Measurements from ENCODE around the gene DSCAML1. TPM values are rescaled to one million over a fixed set of nuclear protein-coding genes. Genes with fewer than 3 reads are reported as not detected.

DSCAML1 gene
- polyA plus RNA-seq, 3 donors, result 0.13 to 0.46 (median 0.34) TPM

DNA sequence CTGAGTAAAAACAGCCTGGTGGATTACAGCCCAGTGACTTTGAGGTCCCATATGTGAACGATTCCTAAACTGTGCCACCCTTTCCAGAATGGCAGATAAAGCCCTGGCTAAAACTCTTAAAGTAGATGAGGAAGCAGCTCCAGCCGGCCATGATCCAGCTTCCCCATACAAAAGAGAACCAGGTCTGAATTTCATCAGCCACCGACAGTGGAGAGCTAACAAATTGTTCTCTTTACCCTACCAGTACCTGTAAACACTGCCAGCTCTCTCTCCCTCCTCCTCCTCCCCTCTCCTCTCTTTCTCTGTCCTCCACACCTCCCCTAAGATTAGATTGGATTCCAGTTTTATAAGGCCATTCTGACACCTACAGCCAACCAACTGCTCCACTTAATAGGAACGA is 176.9 kb downstream of the DSCAML1 start:
- no peak overlapping the region for H3K27ac ChIP-seq (ENCODE audit: low read depth, low read length)
- 20 to 48% (median 40%) methylated on average over 4 of the region's 4 CpGs for WGBS, 3 donors

DNA sequence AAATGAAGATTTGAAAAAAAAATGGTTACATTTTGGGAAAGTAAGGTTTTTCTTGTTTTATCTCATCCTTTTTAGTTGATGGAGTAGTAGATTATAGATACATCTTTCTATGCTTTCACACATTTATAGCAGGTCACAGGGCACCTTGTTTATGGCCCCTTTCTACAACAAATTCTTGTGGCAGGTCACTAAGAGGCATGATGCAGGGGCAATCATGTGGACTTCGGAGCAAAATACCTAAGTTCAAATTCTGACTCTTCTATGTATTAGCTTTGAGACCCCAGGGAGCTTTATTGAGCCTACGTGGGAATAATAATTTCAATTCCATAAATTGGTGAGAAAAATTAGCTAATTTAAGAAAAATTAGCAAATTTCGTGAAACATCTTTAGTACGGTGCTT is 177.4 kb downstream of the DSCAML1 start:
- no peak overlapping the region for H3K27ac ChIP-seq (ENCODE audit: low read depth, low read length)
- 76 to 91% (median 90%) methylated on average over 4 of the region's 4 CpGs for WGBS, 3 donors

DNA sequence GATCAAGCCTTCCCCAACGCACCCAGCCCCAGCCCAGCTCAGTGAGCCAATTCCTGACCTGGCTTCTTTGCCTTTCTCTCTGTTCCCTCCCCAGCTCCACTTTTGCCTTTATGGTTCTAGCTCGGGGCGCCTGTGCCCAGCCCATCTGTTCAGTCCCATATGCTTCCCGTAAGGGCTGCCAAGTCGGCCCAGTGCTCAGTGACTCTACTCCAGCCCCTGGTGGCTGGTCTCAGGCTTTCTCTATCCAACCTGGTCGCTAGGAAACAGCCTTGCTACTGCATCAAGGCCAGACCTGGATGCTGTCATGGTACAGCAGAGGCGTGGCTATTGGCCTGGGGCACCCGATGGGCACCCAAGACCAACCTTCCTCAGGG is 178.0 kb downstream of the DSCAML1 start:
- 47 to 77% (median 69%) methylated on average over 8 of the region's 8 CpGs for WGBS, 3 donors

DNA sequence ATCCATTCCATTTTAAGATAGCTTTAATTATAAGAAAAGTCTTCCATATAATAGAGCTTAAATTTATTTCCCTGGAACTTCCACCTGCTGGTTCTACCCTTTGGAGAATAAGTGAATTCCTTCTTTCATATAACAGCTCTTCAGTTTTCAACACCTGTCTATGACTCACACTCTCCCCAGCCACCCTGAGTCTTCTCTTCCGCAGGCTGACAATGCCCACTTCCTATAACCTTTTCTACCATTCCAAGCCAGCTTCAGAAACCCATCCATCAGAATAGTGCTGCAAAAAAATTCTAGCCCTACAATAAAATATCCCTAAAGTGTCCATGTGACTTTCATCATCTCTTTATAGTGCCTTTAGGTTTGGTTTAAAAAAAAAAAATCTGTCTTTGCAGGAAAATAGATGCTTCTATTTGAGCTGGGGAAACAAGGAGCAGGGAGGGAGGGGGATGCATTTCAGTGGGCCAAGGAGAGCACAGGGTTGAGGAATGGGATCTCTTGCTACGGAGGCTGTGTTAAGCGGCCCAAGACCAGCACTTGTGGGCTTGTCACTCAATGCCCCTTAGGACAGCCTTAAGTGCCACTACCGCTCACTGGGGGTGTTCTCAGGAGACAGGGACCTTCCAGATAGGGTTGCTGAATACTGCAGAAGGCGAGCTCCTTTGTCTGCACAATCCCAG is 178.6 kb downstream of the DSCAML1 start:
- 67 to 88% (median 68%) methylated on average over 5 of the region's 5 CpGs for WGBS, 3 donors
- no peak overlapping the region for H3K27ac ChIP-seq (ENCODE audit: low read depth, low read length)

More for the DNA sequence above, 178.0 kb downstream of the DSCAML1 start:
- H3K27ac ChIP-seq (ENCODE audit: low read depth, low read length), result no peak overlapping the region

DNA sequence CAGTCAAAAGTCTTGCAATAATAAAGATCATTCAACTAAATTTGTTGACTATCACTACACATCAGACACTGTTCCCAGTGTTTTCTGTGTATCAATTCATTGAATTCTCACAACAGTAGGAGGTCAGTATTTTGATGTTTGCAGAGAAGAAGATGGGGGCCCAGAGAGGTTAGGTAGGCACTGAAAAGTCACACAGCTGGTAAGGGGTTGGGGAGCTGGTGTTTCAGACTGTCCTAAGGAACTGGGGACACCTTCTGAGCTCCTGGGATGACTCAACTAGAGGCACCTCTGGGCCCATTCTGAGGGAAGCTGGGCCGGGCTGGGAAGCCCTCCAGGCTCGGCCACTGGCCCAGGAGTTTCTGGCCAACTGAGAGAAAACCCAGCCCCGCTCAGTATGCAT is 180.0 kb downstream of the DSCAML1 start:
- 73 to 87% (median 76%) methylated on average over 3 of the region's 3 CpGs for WGBS, 3 donors

DNA sequence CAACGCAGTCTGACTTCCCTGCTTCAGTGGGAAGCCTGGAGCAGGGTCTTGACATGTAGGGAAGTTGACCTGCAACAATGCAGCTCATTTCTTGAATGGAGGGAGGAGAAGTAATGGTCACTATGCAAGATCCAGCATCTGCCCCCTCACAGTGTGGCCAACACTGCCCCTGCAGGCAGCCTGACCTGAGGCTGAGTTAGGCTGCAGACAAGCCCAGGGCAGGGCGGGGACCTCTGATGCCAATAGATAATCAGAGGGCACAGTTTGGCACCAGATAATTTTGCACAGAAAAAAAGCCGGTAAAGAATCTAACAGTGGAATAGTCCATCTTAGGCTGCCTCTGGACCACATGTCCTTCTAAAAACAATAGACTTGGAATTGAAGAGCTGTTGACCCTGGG is 182.3 kb downstream of the DSCAML1 start:
- no peak overlapping the region for H3K27ac ChIP-seq (ENCODE audit: low read depth, low read length)
- WGBS, 3 donors, result 88 to 96% (median 89%) methylated on average over 3 of the region's 3 CpGs

More for the DNA sequence above, 180.0 kb downstream of the DSCAML1 start:
- H3K27ac ChIP-seq (ENCODE audit: low read depth, low read length), result no peak overlapping the region

DNA sequence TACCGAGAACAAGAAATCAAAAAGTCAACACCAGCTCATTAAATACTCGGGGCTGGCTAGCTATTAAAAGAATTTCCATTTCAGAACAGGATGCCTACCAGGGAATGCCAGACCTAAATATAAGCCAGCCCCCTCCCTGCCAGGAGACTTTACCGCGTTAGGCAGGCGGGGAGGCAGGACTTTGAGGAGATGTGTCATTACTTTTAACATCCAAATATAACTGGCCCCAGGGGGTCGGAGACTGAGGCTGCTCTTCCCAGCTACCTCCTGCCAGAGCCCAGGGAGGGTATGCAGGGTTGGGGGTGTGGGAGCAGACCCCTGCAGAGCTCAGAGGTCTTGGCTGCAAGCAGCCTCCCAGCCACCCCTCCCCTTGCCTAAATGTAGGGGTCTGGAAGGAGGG is 183.5 kb downstream of the DSCAML1 start:
- 26 to 50% (median 46%) methylated on average over 6 of the region's 6 CpGs for WGBS, 3 donors
- H3K27ac ChIP-seq (ENCODE audit: low read depth, low read length), result no peak overlapping the region

DNA sequence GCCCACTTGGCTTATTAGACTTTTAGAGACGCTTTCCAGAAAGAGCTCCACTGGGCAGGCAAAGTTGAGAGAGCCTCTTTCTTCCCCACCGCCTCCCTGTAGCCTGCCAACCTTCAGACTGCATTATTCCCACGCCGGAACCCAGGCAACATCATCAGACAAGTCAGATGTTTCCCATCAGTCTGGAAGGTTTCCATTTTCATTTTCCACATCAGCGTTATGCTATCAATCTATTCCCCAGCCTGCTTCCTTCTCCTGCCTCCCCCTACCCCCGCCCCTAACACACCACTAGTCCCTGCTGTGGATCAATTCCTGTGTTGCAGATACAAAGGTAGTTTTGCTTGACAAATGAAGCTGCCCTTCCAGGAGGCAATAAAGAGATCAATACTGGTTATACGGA is 184.8 kb downstream of the DSCAML1 start:
- 28 to 76% (median 75%) methylated on average over 7 of the region's 7 CpGs for WGBS, 3 donors
- H3K27ac ChIP-seq (ENCODE audit: low read depth, low read length), result no peak overlapping the region

DNA sequence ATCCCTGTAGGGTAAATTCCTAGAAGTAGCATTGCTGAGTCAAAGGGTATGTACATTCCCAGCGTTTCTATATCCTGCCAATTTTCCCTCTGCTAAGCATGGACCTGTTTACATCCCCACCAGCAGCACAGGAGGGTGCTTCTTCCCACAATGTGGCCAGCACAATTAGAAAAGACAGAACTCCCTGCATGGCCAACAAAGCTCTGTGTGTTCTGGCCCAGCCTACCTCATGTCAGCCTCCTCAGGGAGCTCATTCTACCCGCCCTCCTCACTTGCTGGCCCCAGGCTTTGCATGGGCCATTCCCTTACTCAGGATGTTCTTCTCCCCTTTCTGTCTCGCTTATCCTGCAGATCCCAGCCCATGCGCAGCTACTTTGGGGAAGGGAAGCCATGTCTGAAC is 186.1 kb downstream of the DSCAML1 start:
- WGBS, 3 donors, result 71 to 80% (median 72%) methylated on average over 4 of the region's 4 CpGs

DNA sequence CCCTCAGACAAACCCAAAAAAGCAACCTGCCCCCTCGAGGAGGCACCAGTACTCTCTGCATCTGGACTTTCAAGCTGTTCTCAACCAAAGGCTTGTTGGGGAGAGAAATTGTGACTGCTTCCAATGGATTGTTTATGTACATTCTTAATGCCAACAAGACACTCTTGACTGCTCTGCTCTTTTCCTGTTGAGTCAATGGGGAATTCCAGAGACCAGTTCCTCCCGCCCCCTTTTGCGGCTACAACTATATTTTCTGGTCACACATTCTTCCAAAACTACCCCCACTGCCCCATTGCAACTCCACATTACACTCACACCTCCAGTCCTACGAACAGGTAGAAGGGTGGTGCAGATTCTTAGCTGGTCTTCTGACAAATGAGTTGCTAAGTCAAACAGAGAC is 187.0 kb downstream of the DSCAML1 start:
- WGBS, 3 donors, result 68 to 75% (median 68%) methylated on average over 4 of the region's 4 CpGs
- no peak overlapping the region for H3K27ac ChIP-seq (ENCODE audit: low read depth, low read length)

More for the DNA sequence above, 186.1 kb downstream of the DSCAML1 start:
- no peak overlapping the region for H3K27ac ChIP-seq (ENCODE audit: low read depth, low read length)

DNA sequence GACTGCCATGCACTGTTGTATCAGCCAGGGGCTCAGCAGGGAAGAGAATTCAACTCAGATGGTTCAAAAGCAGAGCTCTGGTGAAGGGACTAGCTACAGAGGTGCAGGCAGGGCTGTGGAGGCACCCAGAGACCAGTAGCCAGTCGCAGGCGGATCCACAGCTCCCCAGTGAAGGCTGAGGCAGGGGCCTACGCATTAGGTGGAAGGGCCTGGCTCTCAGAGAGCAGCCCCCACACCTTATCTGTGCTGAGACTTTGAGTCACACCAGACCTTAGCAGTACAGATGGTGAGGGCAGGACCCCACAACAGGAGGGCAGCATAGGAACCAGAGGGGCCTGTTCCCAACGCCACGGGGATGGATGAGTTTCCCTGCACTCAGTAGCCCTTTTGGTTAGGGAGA is 189.6 kb downstream of the DSCAML1 start:
- 83 to 87% (median 84%) methylated on average over 5 of the region's 5 CpGs for WGBS, 3 donors

DNA sequence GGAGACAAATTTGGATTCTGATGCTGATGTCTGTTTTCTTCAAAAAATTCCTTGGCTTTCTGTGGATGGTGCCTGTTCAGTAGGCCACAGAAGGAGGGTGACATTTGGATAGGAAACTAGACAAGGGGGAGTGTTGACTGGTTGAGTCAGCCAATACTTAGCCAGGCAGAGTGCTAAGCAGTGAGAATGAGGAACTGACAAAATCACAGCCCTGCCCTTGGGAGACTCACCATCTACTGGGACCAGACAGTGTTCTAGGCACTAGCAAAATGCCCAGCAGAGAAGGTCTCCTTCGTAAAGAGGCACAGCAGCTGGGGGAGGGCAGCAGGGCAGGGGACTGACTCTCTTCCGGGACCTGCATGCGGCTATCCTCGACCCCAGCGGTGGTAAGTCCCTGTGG is 190.2 kb downstream of the DSCAML1 start:
- no peak overlapping the region for H3K27ac ChIP-seq (ENCODE audit: low read depth, low read length)
- 76 to 95% (median 85%) methylated on average over 5 of the region's 5 CpGs for WGBS, 3 donors

More for the DNA sequence above, 189.6 kb downstream of the DSCAML1 start:
- H3K27ac ChIP-seq (ENCODE audit: low read depth, low read length), result no peak overlapping the region

DNA sequence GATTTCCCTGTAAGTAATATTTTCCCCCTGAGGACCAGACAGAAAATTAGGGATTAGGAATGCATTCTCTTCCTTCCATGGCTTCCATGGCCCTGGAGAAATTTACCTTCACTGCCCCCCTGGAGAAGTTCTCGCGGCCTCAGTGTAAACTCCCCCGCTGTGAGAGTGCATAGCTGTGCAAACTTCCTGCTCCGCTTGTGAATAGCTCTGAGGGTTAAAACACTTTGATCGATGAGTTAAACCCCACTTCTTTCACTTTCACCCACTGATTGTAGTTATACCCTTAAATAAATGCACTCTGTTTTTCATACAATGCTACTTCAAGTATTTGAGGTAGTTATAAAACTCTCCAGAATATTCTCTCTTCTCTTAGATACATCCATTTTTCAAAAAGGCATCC is 190.8 kb downstream of the DSCAML1 start:
- no peak overlapping the region for H3K27ac ChIP-seq (ENCODE audit: low read depth, low read length)
- 42 to 71% (median 64%) methylated on average over 5 of the region's 5 CpGs for WGBS, 3 donors

DNA sequence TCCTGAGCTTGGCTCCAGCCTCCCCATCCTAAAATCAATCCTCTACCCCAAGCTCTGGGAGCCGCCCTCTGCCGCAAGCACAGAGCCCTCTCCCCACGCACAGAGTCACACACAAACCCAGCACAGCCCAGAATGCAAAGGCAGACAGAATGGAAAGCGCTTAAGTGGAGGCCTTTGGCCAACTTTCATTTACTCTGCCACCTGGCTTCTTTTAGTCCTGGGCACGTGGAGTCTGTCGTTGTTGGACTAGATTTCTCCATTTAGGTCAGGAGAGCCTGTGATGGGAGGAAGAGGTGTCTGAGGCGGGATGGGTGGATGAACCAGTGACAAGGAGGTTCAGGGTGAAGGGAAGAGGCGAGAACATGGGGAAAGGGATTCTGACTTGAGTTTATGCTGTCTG is 191.7 kb downstream of the DSCAML1 start:
- no peak overlapping the region for H3K27ac ChIP-seq (ENCODE audit: low read depth, low read length)
- 87 to 96% (median 94%) methylated on average over 8 of the region's 8 CpGs for WGBS, 3 donors

DNA sequence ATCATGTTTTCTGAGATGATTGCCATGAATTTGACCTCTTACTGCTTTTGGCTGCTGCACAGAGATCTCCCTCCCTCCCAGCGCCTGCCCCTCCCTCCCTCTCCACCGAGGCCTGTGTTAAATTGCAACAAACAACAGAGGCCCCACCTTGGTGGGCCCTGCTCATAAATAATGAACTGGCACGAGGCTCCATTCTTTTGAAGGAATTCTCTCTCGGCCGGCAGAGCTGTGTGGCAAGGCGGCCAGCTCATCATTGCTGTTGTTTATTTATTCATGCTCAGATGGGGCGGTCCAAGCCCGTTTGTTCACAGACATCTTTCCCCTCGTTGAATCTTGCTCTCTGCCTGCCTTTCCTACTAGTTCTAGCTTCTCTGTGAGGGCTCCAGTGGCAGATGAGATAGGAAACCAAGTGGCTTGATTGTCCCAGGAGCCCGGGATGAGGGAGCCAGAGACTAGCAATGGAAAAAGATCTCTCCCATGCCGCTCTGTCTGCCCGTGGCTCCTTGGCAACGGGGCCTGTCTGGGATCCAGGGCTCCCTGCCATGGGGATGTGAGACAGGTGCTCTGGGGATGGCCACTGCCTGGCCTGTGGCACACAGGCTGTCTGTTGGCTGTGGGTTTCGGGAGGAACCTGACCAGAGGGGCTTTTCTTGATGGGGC is 192.6 kb downstream of the DSCAML1 start:
- 54 to 68% (median 61%) methylated on average over 14 of the region's 14 CpGs for WGBS, 3 donors
- no peak overlapping the region for H3K27ac ChIP-seq (ENCODE audit: low read depth, low read length)

DNA sequence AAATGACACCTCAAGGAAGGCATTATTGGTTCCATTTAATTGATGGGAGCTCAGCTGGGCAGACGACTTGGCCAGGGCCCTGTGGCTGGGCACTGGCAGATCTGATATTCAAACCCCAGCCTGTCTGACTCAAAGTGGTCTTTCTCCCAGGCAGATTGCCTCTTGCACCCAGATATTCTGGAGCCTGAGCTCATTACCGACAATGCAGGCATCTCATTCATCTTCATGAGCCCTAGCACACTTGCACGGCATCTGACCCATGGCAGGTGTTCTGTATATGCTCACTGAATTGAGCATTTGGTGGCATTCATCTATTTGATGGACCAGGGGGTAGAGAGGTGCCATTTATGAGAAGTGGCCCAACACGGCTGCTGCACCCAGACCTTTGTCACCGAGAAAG is 193.1 kb downstream of the DSCAML1 start:
- 61 to 87% (median 83%) methylated on average over 5 of the region's 5 CpGs for whole genome bisulfite sequencing, 3 donors
- H3K27ac ChIP-seq (ENCODE audit: low read depth, low read length), result no peak overlapping the region

DNA sequence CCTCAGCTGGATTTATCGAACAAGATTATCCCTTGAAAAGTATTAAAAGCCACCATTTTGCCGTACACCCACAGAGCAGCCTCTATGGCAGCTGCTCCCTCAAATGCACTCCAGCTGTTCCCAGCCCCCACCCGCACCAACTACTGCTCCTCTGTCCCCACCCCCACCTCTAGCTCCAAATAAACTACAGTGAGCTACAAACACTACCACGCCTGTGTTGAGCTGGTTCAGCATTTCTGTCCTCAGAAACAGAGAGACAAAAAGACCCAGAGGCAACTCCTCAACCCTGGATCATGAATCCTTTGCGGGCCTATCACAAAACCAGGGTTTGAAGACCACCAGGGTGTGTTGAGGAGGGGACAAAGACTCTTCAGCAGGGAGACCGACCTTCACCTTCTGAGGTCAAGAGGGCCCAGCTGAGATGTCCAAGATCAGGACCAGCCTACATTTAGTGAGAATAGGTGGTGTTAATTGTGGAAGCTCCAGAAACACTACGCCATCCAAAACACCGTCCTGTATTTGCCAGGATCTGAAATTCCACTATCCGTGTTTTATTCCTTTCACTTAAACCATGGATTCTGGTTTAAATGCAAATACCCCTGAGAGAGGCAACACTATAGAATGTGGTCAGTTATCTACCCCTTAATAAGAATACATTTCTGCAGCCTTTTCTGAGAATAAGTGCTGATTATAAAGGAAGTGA is 195.9 kb downstream of the DSCAML1 start:
- 81 to 88% (median 83%) methylated on average over 9 of the region's 9 CpGs for WGBS, 3 donors
- no peak overlapping the region for H3K27ac ChIP-seq (ENCODE audit: low read depth, low read length)

DNA sequence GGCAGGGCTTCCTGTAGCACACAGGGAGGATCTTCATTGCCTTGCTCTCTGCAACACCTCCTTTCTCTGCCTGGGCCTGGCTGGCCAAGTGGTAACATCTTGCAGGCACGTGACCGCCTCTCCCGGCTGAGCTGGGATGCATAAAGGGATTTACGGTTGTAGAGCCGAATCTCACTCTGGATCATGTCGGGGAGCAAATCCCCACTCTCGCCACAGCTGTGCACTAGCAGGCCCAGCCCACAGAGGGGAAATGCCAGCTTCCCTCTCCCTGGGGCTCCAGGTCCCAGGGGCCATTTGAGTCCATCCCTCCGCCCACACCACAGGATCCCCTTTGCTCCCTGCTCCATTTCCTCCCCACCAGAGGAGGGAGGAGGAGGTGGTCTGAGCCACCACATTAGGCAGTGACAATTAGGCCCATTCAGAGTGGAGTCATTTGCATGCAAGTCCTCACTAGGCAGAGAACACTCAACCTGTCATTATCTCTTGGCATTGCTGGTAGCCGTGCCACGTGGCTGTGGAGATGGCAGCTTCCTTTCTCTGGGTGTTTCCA is 196.7 kb downstream of the DSCAML1 start:
- WGBS, 3 donors, result 43 to 53% (median 47%) methylated on average over 10 of the region's 10 CpGs
- H3K27ac ChIP-seq (ENCODE audit: low read depth, low read length), result no peak overlapping the region

DNA sequence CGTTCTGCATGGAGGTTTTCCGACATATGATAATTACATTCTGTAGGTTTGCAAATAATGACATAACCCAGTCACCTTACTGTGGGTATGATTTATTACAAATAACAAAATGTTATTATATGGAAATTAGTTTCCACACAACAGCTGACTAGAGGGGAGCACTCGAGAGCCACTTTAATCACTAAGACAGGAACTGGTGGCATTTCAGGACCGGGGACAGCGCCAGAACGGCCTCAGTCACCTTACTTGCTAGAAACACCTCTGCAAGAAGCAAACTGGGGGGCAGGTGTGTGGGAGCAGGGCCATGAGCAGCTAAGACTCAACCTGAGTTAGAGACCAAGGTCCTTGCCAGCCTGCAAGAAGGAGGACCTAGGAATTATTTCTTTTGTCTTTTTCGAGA is 199.9 kb downstream of the DSCAML1 start:
- 44 to 49% (median 48%) methylated on average over 7 of the region's 7 CpGs for WGBS, 3 donors

More for the DNA sequence above, 199.9 kb downstream of the DSCAML1 start:
- H3K27ac ChIP-seq (ENCODE audit: low read depth, low read length), result no peak overlapping the region

Measured in adipose tissue (tissue), 3 donors.